Immature natural killer cell (primary cell): Measurements from ENCODE around the gene GPR83. TPM values are rescaled to one million over a fixed set of nuclear protein-coding genes. Genes with fewer than 3 reads are reported as not detected.

Source experiments
- DNase-seq, 3 donors: peaks; one replicate each; pipeline ENCODE4 v3.0.0; 2022; ENCODE audit warnings: mixed read lengths in 1 of 3
- H3K27ac Mint-ChIP-seq, 6 donors: one replicate each; pipeline ENCODE4 v1.8.0; 2020; ENCODE audit warnings: mixed read lengths in 6 of 6, mild to moderate bottlenecking in 5 of 6, inconsistent platforms in 4 of 6, moderate library complexity in 3 of 6
- H3K27me3 Mint-ChIP-seq, 3 donors: one replicate each; pipeline ENCODE4 v1.8.0; 2020 to 2021; ENCODE audit warnings: low read depth in 3 of 3, mild to moderate bottlenecking in 3 of 3, mixed read lengths in 3 of 3, moderate library complexity in 3 of 3, inconsistent platforms in 1 of 3
- H3K36me3 Mint-ChIP-seq, 3 donors: one replicate each; pipeline ENCODE4 v1.8.0; 2020; ENCODE audit warnings: mixed read lengths in 3 of 3, inconsistent platforms in 2 of 3, mild to moderate bottlenecking in 2 of 3
- H3K4me1 Mint-ChIP-seq, 2 donors: one replicate each; pipeline ENCODE4 v1.8.0; 2020; ENCODE audit warnings: inconsistent platforms in 2 of 2, mild to moderate bottlenecking in 2 of 2, mixed read lengths in 2 of 2, moderate library complexity in 1 of 2
- H3K4me3 Mint-ChIP-seq, 5 donors: one replicate each; pipeline ENCODE4 v1.8.0; 2020; ENCODE audit warnings: mild to moderate bottlenecking in 5 of 5, mixed read lengths in 5 of 5, inconsistent platforms in 3 of 5, moderate library complexity in 3 of 5
- H3K9me3 Mint-ChIP-seq, 6 donors: one replicate each; pipeline ENCODE4 v1.8.0; 2020; ENCODE audit warnings: mild to moderate bottlenecking in 6 of 6, mixed read lengths in 6 of 6, inconsistent platforms in 4 of 6, moderate library complexity in 3 of 6
- polyA plus RNA-seq, 3 donors: library from polyadenylated mRNA; unstranded; fragments of 300-500 nt; fragmentation: Illumina TruSeq; gene quantifications; one replicate each; pipeline ENCODE4 v1.2.3, GENCODE V29; 2021

GPR83 gene
- under 1 TPM in 1 of 3 donors, not detected in 2; 0.10 TPM for polyA plus RNA-seq

DNA sequence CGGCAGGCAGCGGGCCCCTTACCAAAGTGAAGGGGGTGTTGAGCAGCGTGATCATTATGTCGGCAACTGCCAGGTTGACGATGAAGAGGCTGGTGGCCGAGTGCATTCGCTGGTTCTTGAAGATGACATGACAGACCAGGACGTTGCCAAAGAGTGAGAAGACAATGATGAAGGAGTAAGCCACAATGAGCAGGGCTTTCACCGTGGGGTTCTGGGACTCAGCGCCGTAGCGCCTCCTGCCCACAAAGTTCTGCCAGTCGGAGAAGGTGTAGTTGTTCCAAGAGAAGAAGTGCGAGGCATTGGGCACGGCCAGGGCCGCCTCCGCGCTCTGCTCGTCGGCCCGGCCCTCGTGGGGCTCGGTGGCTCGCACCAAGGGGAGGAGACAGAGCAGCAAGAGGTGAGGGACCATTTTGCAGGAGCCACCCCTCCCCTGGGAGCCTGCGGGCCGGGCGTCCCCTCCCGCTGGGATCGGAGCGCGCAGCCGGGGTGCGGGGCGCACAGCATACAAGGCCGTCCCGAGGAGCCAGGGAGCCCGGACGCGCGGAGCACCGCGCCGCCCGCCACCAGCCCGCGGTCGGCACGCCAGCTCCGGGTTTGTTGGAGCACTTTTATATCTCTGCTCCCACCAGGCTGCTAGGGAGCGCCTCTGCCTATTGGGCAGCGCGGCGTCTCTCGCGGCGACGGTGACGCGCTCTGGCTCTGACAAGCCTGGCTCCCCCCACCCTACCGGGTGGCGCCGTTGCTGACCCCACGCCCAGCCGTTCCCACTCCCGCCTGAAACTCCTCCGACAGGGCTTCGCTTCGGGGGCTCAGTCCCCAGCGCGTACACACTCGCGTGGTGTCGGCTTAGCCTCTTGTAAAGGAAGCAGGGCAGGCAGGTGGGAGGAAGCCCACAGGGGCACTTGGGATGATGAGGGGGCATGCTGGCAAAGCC, at the start of gene GPR83:
Gene GPR83 (minus strand): TSS at position 581 of the 934 bp plus-strand sequence. CDS start 172 bp downstream, at position 409.
- Mint-ChIP-seq H3K4me3 (peak within 1 kb of the TSS; percentile 11 to 60 (median 37)), H3K27ac (no peak within 1 kb of the TSS), H3K9me3 (peaks cover 0 to 6% (median 0%) of the 10 kb centered on the region in 6 donors), H3K36me3 (peaks cover 0 to 7% (median 3%) of the 10 kb centered on the region in 3 donors), H3K27me3 (peaks cover 4 to 29% (median 12%) of the 10 kb centered on the region in 3 donors), H3K4me1 (peaks cover 7 to 10% of the 10 kb centered on the region in 2 donors)
- no peak for DNase-seq

DNA sequence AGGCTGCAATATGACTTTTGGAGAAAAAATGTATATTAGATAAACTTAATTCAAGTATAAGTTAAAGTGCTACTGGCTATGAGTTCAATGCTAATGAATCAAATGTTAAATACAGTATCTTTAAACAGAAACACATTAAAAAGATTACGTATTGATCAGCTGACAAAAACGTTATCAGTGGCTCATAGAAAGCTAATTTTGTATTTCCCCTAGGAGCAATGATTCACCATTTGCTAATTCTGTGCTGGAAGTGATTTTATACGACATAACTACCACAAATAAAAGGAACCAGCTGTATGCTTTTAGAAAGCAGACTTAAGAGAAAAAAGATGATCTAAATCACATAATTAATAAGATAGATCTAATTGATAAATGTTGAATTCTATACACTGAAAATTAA, 48.8 kb upstream of the GPR83 start:
- no peak overlapping the region for H3K4me3 Mint-ChIP-seq

DNA sequence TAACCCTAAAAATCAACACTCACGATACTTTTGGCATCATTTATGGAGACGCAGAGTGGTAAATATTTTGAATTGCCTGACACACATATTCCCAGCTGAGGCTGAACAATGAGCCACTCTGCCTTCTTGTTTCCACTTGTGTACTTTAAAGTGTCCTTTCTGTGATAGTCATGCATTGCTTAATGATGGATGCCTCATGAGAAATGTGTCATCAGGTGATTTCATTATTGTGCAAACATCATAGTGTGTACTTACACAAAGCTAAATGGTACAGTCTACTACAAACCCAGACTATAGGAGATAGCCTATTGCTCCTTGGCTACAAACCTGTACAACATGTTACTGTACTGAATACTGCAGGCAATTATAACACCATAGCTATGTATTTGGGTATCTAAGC, 48.2 kb upstream of the GPR83 start:
- H3K4me3 Mint-ChIP-seq, result no peak overlapping the region
- no peaks in the 10 kb centered on the region for H3K9me3 Mint-ChIP-seq
- H3K4me1 Mint-ChIP-seq, result peaks cover 14 to 23% of the 10 kb centered on the region in 2 donors
- peaks cover 13 to 35% (median 22%) of the 10 kb centered on the region in 3 donors for H3K36me3 Mint-ChIP-seq
- no peak for DNase-seq
- no peak overlapping the region for H3K27ac Mint-ChIP-seq
- H3K27me3 Mint-ChIP-seq, result no peaks in the 10 kb centered on the region

More for the DNA sequence above, 48.8 kb upstream of the GPR83 start:
- H3K9me3 Mint-ChIP-seq, result no peaks in the 10 kb centered on the region
- H3K36me3 Mint-ChIP-seq, result peaks cover 12 to 33% (median 20%) of the 10 kb centered on the region in 3 donors
- no peak overlapping the region for H3K27ac Mint-ChIP-seq
- DNase-seq, result no peak
- peaks cover 14 to 23% of the 10 kb centered on the region in 2 donors for H3K4me1 Mint-ChIP-seq
- H3K27me3 Mint-ChIP-seq, result no peaks in the 10 kb centered on the region

DNA sequence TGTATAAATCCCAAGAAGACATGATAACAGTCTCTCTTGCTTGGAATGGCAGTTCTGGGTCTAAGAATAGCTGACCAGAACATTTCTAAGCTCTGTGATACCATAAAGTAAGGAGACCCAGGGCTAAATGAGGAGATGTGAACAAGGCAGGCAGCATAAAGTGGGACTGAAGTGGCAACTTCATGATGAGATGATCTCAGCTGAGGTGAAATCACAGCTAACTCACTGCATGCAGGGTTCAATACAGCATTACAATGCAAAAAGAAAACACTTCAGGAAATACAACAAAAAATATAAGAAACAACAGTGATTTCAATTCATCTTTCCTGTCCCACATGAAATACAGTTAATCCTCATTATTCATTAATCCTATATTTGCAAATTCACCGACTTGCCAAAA, 47.8 kb upstream of the GPR83 start:
- Mint-ChIP-seq H3K27ac (no peak overlapping the region), H3K9me3 (no peaks in the 10 kb centered on the region), H3K36me3 (peaks cover 17 to 39% (median 26%) of the 10 kb centered on the region in 3 donors), H3K4me3 (no peak overlapping the region), H3K27me3 (no peaks in the 10 kb centered on the region), H3K4me1 (peaks cover 14 to 23% of the 10 kb centered on the region in 2 donors)
- no peak for DNase-seq

DNA sequence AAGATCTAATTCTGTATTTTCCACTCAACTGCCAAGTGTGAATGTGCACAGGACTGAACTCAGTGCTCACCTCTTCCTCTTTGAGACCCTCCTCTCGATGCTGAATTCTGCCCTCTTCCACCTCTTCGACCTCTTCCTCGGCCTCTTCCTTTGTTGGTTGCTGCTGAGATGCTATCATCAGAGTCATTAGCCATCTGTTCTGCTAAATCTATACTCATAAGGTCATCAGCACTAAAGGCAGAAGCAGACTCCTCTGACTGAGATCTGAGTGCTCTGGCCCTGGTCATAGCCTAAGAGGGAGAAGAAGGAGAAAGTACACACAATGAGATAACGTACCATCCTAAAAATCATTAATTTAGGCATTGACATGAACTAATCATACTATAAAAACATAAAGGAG, 45.9 kb upstream of the GPR83 start:
- Mint-ChIP-seq H3K27ac (no peak overlapping the region), H3K36me3 (peaks cover 21 to 37% (median 30%) of the 10 kb centered on the region in 3 donors)

DNA sequence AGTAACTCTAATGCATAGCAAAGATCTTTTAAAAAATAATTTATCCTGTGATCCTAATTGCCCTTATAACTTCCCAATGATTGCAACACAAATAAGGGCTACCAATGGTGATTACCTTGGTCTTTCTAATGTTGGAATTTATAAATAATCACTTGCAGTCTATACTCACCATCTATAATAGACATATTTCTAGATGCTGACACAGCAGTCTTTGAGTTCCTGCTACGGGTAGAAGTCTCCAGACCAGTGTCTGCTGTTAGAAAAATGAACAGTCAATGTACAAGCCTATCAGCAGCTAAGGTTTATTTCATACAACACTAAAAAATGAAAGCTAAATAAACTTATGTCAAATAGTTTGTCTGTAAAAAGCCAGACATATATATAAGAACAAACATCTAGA, 44.4 kb upstream of the GPR83 start:
- Mint-ChIP-seq H3K4me1 (peaks cover 0 to 12% of the 10 kb centered on the region in 2 donors), H3K27me3 (peaks cover 0 to 2% (median 0%) of the 10 kb centered on the region in 3 donors), H3K27ac (no peak overlapping the region), H3K36me3 (peaks cover 27 to 41% (median 33%) of the 10 kb centered on the region in 3 donors), H3K4me3 (no peak overlapping the region), H3K9me3 (no peaks in the 10 kb centered on the region)
- no peak for DNase-seq

More for the DNA sequence above, 45.9 kb upstream of the GPR83 start:
- Mint-ChIP-seq H3K9me3 (no peaks in the 10 kb centered on the region), H3K27me3 (no peaks in the 10 kb centered on the region), H3K4me3 (no peak overlapping the region), H3K4me1 (peaks cover 0 to 14% of the 10 kb centered on the region in 2 donors)
- no peak for DNase-seq

DNA sequence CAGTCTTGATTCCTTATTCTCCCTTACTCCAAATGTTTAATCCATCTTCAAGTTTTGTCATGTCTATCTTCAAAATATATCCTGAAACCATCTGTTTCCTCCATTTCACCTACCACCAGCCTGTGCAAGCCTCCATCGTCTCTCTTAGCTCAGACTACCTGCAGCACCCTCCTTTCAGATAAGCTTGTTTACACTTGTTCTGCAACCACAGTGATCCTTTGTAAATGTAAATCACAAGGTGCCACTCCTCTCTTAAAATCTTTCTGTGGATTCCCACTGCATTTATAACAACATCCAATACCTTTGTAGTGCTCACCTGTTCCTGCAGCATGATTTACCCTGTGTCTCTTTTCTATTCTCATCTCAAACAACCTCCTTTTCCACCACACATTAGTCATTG, 31.8 kb upstream of the GPR83 start:
- Mint-ChIP-seq H3K27ac (peak overlapping the region in 2 of 6 donors; percentile 12 to 13), H3K4me1 (no peaks in the 10 kb centered on the region), H3K9me3 (no peaks in the 10 kb centered on the region), H3K4me3 (no peak overlapping the region), H3K36me3 (peaks cover 35 to 59% (median 46%) of the 10 kb centered on the region in 3 donors), H3K27me3 (no peaks in the 10 kb centered on the region)
- DNase-seq, result no peak

DNA sequence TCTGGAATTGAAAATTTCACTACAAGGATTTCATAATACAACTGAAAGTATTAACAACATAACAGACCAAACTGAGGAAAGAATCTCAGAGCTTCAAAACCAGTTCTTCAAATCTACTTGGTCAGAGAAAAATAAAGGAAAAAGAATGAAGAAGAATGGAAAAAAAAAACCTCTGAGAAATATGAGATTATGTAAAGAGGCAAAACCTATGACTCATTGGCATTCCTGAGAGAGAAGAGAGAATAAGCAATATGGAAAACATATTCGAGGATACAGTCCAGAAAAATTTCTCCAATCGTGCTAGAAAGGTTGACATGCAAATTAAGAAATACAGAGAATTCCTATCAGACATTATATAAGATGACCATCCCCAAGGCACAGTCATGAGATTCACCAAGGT, 23.4 kb upstream of the GPR83 start:
- H3K36me3 Mint-ChIP-seq, result peaks cover 34 to 63% (median 46%) of the 10 kb centered on the region in 3 donors
- H3K4me3 Mint-ChIP-seq, result no peak overlapping the region
- DNase-seq, result no peak
- no peaks in the 10 kb centered on the region for H3K9me3 Mint-ChIP-seq
- peaks cover 0 to 13% of the 10 kb centered on the region in 2 donors for H3K4me1 Mint-ChIP-seq
- H3K27ac Mint-ChIP-seq, result no peak overlapping the region
- H3K27me3 Mint-ChIP-seq, result no peaks in the 10 kb centered on the region

DNA sequence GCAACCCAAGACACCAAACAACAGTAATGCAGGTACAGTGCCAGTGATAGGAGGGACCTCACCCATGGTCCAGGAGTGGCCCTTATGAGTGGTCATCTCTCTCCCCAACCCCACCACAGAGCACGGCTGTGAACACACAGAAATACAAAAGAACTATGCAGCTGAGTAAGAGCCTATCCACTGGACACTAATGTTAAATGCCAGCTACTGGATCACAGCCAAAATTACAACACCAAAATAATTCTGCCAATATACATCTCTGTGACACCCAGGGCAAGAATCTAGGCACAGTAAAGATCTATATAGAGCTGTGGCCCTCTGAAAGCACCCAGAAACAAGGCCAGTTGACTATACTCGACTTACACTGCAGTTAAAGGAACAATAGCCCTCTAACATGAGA, 22.8 kb upstream of the GPR83 start:
- Mint-ChIP-seq H3K4me1 (peaks cover 0 to 13% of the 10 kb centered on the region in 2 donors), H3K27me3 (no peaks in the 10 kb centered on the region), H3K36me3 (peaks cover 31 to 62% (median 40%) of the 10 kb centered on the region in 3 donors), H3K4me3 (no peak overlapping the region), H3K27ac (peak overlapping the region in 1 of 6 donors; percentile 44), H3K9me3 (no peaks in the 10 kb centered on the region)
- DNase-seq, result no peak

DNA sequence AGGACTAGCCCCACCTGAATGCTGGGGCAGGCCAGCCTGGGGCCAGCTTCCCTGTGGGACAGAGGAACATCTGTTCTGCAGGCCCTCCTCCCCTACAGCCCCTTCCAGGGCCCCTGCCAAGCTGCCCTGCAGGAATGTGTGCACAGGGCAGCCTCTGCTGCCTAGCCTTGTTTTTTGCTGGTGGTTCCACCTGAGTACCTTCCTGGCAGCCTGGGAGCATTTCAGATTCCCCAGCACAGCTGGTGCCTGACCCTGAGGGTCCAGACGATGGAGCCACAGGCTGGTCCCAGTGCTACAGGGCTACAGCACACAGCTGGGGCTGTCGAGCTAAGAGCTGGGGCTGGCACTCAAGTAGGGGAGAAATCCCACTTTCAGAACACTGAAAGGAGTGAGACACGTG, 22.3 kb upstream of the GPR83 start:
- Mint-ChIP-seq H3K9me3 (no peaks in the 10 kb centered on the region), H3K36me3 (peaks cover 32 to 60% (median 36%) of the 10 kb centered on the region in 3 donors)

DNA sequence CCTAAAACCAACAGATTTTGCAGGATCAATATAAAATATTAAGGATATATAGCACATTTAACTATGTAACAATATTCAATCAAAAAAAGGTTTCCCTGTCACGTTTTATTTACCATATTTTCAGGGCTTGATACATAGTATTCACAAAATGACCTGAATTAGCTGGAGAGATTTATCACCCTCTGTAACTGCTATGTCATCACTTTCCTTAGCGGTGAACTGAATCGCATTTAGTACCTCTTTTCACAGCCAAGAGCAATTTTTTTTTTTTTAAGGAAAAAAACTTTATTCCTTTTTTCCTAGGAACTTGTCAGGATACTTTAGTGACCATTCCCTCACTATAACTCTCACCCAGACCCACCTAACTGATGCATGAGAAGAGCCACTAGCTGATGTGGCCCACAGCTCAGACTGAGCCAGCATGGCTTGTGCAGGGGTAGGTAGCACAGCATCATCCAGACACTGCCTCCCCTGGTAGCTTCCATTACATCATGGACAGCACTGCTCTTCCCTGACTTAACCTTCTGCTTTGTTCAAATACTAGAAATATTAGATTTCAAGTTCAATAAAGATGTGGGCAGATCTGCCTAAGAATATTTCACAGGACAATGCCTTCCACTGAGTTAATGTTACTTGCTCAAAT, 17.0 kb upstream of the GPR83 start:
- Mint-ChIP-seq H3K27ac (peak overlapping the region in 2 of 6 donors; percentile 11 to 34), H3K27me3 (peaks cover 0 to 2% (median 2%) of the 10 kb centered on the region in 3 donors), H3K9me3 (no peaks in the 10 kb centered on the region), H3K4me3 (no peak overlapping the region), H3K36me3 (peaks cover 8 to 34% (median 9%) of the 10 kb centered on the region in 3 donors), H3K4me1 (no peaks in the 10 kb centered on the region)
- DNase-seq, result no peak

More for the DNA sequence above, 22.3 kb upstream of the GPR83 start:
- peaks cover 0 to 13% of the 10 kb centered on the region in 2 donors for H3K4me1 Mint-ChIP-seq
- DNase-seq, result no peak
- H3K27me3 Mint-ChIP-seq, result no peaks in the 10 kb centered on the region
- H3K27ac Mint-ChIP-seq, result no peak overlapping the region
- H3K4me3 Mint-ChIP-seq, result no peak overlapping the region

DNA sequence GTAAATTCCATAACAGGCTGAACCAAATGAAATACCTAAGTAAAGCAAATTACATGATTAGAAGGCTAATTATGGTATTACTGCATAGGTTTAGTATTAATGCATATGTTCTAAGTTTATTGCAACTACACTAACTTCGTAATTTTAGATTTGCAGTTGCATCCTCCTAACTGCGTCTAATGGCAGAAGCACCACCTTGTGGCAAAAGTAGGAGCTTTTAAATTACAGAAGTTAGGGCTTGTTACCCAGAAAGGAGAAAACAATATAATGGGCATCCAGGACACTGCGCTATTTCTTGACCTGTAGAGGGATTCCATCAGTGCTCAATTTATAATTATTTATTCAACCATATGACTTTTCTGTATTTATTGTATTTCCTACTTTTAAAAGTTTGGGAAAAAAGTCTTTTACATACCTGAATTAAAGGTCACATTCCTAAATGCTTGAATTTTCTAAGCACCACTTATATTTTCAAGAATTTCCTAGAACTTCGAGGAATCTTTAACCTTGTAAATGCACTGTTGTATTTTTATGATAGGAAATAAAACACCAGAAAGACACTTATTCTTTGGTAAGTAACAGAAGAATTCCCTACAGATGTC, 16.3 kb upstream of the GPR83 start:
- Mint-ChIP-seq H3K27me3 (peaks cover 0 to 2% (median 2%) of the 10 kb centered on the region in 3 donors), H3K36me3 (peaks cover 8 to 38% (median 15%) of the 10 kb centered on the region in 3 donors), H3K9me3 (no peaks in the 10 kb centered on the region), H3K27ac (no peak overlapping the region), H3K4me3 (no peak overlapping the region), H3K4me1 (no peaks in the 10 kb centered on the region)
- no peak for DNase-seq

DNA sequence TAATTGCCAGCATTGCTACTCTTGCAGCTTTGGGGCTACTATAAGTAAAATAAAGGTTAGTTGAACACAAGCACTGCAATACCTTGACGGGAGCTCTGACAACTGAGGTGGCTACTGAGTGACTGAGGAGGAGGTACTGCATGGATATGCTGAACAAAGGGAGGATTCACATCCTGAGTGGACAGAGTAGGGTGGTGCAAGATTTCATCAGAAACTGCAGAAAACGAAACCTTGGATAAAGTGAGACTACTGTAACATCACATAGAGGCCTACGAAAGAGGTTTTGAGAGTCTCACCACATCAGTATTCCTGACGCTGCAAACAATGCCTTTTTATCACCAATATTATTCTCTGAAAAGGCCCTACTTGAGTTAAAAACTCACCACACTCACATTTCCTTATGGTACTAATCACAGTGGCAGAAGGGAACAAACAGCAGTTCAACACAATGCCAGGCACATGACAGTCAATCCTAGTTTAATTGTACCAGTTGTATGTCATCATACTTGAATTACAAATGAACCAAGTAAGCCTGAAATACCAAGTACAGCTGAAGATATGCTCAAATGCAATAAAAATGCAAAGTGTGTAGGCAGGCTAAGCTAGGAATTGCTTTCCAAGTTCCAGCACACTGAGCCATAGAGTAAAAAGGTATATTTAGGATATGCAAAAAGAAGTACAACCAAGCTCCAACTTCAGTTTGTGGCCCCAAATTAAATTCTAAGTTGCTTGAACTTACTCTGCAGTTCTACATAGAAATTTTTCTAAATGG, 4.0 kb upstream of the GPR83 start:
- H3K27ac Mint-ChIP-seq, result no peak overlapping the region
- peaks cover 4 to 16% (median 11%) of the 10 kb centered on the region in 3 donors for H3K27me3 Mint-ChIP-seq
- H3K9me3 Mint-ChIP-seq, result peaks cover 0 to 11% (median 8%) of the 10 kb centered on the region in 6 donors

More for the DNA sequence above, 4.0 kb upstream of the GPR83 start:
- H3K4me1 Mint-ChIP-seq, result peaks cover 7 to 9% of the 10 kb centered on the region in 2 donors
- DNase-seq, result no peak
- H3K36me3 Mint-ChIP-seq, result peaks cover 7 to 18% (median 15%) of the 10 kb centered on the region in 3 donors
- no peak overlapping the region for H3K4me3 Mint-ChIP-seq
